SH-SY5Y (cell line): ENCODE results near the gene C10orf95.

Experiments used
- GATA2 ChIP-seq: IDR thresholded peaks from 2 replicates; pipeline ENCODE4 v1.6.1; 2011; ENCODE audit warnings: mild to moderate bottlenecking, low read depth, low read length
- GATA3 ChIP-seq: IDR thresholded peaks from 2 replicates; pipeline ENCODE4 v1.6.1; 2011; ENCODE audit warnings: low read depth, mild to moderate bottlenecking, low read length, moderate library complexity

DNA sequence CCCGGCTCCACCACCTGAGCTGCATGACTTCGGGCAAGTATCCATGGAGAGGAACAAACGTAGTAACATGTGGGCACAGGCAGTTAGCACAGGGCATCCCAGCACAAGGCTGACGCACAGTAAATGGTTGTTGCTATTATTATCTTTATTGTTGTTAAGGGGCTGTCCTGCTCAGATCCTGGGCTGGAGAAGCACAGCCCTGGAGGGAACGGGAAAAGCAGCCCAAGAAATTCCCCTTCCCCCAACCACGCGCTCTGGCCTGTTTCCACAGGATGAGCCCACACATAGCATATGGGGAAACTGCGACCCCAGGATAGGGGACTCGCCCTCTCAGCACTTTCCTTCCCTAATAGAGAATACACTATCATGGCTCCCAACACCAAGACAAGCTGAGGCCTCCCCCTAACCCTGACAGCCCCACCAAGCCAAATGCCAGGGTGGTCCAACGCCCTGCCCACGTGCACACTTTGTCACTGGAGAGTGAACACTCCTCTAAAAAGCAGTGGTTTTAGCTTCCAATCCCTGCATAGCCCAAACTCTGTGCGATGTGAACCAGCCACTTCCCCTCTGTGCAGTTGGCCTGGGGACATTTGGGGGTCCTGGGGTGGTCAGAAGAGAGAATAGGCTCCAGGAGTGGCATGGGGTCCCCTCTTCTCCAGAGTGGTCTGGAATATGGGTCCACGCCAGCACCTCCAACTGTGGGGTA, 43.8 kb downstream of the C10orf95 start:
- TF ChIP-seq GATA2, result no peak
- TF ChIP-seq GATA3, result no peak
